ENCODE measurements around the gene COBLL1. TPM values are rescaled to one million over a fixed set of nuclear protein-coding genes. Genes with fewer than 3 reads are reported as not detected.

Gene COBLL1
- total RNA-seq, 1 donor from 2014 or later = 1.0 TPM

GRCh38 chr2:164785457-164785856 lies 56.2 kb downstream of the COBLL1 start:
- Histone ChIP-seq H4K20me1 (ENCODE audit: low read depth) (peaks cover 8% of the 10 kb centered on the region), H3K4me2 (no peak overlapping the region), H3K4me3 (no peak overlapping the region), H3F3A (ENCODE audit: low read depth) (no peaks in the 10 kb centered on the region), H3K9me3 (ENCODE audit: low read depth) (no peaks in the 10 kb centered on the region), H3K79me2 (ENCODE audit: low read depth) (no peaks in the 10 kb centered on the region), H2AFZ (replicated peaks) (no peak overlapping the region), H3K4me1 (peaks cover 10% of the 10 kb centered on the region), H3K9ac (no peak overlapping the region), H3K27me3 (no peaks in the 10 kb centered on the region), H3K27ac (no peak overlapping the region), H3K36me3 (no peaks in the 10 kb centered on the region)
- no peak for DNase-seq (ENCODE audit: low spot score)
- TF ChIP-seq CTCF (IDR thresholded peaks at IDR 0.05) (no peak), EZH2phosphoT487 (IDR thresholded peaks at IDR 0.05) (no peak), EZH2 (IDR thresholded peaks at IDR 0.05) (no peak)
- H3K4me1 Mint-ChIP-seq = peaks cover 9% of the 10 kb centered on the region
- H3K4me3 Mint-ChIP-seq = no peak overlapping the region
- H3K36me3 Mint-ChIP-seq = no peaks in the 10 kb centered on the region
- H3K9me3 Mint-ChIP-seq = no peaks in the 10 kb centered on the region
- H3K27me3 Mint-ChIP-seq (ENCODE audit: insufficient read depth, low read depth) = peaks cover 2% of the 10 kb centered on the region
- H3K27ac Mint-ChIP-seq = no peak overlapping the region

GRCh38 chr2:164784376-164784775 lies 57.2 kb downstream of the COBLL1 start:
- H3F3A ChIP-seq (ENCODE audit: low read depth) = no peaks in the 10 kb centered on the region
- no peaks in the 10 kb centered on the region for H3K9me3 ChIP-seq (ENCODE audit: low read depth)
- H3K4me3 ChIP-seq = no peak overlapping the region
- H3K4me3 Mint-ChIP-seq = no peak overlapping the region
- H3K79me2 ChIP-seq (ENCODE audit: low read depth) = no peaks in the 10 kb centered on the region
- no peak overlapping the region for H3K27ac ChIP-seq
- peak; percentile 71 for DNase-seq (ENCODE audit: low spot score)
- H2AFZ ChIP-seq (replicated peaks) = no peak overlapping the region
- H3K27ac Mint-ChIP-seq = no peak overlapping the region
- no peaks in the 10 kb centered on the region for H3K27me3 ChIP-seq
- H3K36me3 Mint-ChIP-seq = no peaks in the 10 kb centered on the region
- H3K27me3 Mint-ChIP-seq (ENCODE audit: insufficient read depth, low read depth) = peaks cover 2% of the 10 kb centered on the region
- H3K36me3 ChIP-seq = no peaks in the 10 kb centered on the region
- TF ChIP-seq CTCF (IDR thresholded peaks at IDR 0.05) = no peak
- peak; percentile 74 for TF ChIP-seq EZH2phosphoT487 (IDR thresholded peaks at IDR 0.05)
- no peak for TF ChIP-seq EZH2 (IDR thresholded peaks at IDR 0.05)
- H3K4me2 ChIP-seq = no peak overlapping the region
- H4K20me1 ChIP-seq (ENCODE audit: low read depth) = peaks cover 8% of the 10 kb centered on the region
- H3K4me1 ChIP-seq = peaks cover 10% of the 10 kb centered on the region
- no peak overlapping the region for H3K9ac ChIP-seq
- H3K9me3 Mint-ChIP-seq = no peaks in the 10 kb centered on the region
- H3K4me1 Mint-ChIP-seq = peaks cover 9% of the 10 kb centered on the region

GRCh38 chr2:164782323-164782722 lies 59.3 kb downstream of the COBLL1 start:
- no peak for TF ChIP-seq EZH2phosphoT487 (IDR thresholded peaks at IDR 0.05)
- no peak for TF ChIP-seq EZH2 (IDR thresholded peaks at IDR 0.05)
- TF ChIP-seq CTCF (IDR thresholded peaks at IDR 0.05) = no peak
- Histone ChIP-seq H3K27ac (no peak overlapping the region), H3F3A (ENCODE audit: low read depth) (no peaks in the 10 kb centered on the region), H3K9ac (no peak overlapping the region), H3K27me3 (no peaks in the 10 kb centered on the region), H2AFZ (replicated peaks) (no peak overlapping the region), H4K20me1 (ENCODE audit: low read depth) (peaks cover 8% of the 10 kb centered on the region), H3K4me2 (no peak overlapping the region), H3K36me3 (no peaks in the 10 kb centered on the region), H3K79me2 (ENCODE audit: low read depth) (no peaks in the 10 kb centered on the region), H3K4me3 (no peak overlapping the region), H3K9me3 (ENCODE audit: low read depth) (no peaks in the 10 kb centered on the region), H3K4me1 (peaks cover 10% of the 10 kb centered on the region)
- Mint-ChIP-seq H3K9me3 (no peaks in the 10 kb centered on the region), H3K4me3 (no peak overlapping the region), H3K4me1 (peaks cover 9% of the 10 kb centered on the region), H3K27ac (no peak overlapping the region), H3K36me3 (no peaks in the 10 kb centered on the region), H3K27me3 (ENCODE audit: insufficient read depth, low read depth) (peaks cover 2% of the 10 kb centered on the region)
- DNase-seq (ENCODE audit: low spot score) = no peak

Measured in neural progenitor cell (in vitro differentiated cells).